HG03196 (cell line): ENCODE measurements around the gene NMRK1.

Experiments
- ATAC-seq: cut with Tn5 transposase; IDR thresholded peaks from one replicate; pipeline ENCODE4 v1.9.1; 2021; ENCODE audit not compliant: unreplicated experiment

Gene NMRK1

DNA sequence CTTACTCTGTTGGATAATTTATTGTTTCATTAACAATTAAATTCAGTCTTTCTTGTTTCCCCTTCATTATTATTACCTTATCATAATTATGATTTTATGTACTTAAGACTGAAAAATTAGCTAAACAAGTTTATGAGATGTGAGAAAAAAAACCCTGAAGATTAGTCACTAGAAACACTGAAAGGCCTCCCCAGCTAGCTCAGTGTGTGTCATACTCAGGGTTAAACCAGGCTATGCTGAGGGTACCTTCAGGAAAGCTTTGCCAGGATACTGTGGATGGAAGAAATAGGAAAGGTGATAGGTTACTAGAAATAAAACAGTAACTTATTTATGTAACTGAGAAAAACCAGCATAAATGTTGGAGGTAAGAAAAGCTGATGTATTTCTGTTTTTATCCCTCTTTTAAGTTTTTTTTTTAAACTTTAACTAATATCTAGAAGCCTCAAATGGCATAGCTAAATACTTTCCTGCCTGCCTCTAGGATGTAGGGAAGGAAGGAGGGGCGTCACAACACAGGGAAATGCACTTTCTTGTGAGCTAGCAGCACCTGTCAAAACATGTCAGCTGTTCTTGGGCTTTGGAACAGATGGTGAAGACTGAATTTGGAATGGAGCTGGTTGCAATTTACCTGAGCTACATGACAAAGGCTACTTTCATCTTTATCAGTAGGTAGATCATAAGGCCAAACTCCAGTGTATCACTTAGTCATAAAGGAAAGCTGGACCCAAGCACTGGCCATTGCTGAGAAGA, 24.2 kb downstream of the NMRK1 start:
- no peak for ATAC-seq

DNA sequence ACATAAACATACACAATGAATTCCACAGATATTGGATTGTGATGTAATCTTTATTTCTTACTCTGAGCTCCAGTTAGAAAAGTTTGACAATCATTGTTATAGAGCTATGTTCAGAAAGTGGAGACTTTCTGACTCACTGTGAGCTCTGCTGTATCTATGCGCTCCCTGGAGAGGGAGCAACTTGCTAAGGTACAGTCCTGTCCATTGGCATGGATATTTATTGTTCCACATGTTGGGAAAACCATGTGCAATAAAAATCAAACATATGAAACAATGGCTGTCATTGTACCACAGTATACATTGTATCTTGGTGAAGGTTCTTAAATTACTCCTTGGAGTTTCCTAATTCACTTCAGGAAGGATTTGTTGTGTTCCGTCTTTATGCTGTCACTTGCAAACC, 26.8 kb downstream of the NMRK1 start:
- no peak for ATAC-seq

DNA sequence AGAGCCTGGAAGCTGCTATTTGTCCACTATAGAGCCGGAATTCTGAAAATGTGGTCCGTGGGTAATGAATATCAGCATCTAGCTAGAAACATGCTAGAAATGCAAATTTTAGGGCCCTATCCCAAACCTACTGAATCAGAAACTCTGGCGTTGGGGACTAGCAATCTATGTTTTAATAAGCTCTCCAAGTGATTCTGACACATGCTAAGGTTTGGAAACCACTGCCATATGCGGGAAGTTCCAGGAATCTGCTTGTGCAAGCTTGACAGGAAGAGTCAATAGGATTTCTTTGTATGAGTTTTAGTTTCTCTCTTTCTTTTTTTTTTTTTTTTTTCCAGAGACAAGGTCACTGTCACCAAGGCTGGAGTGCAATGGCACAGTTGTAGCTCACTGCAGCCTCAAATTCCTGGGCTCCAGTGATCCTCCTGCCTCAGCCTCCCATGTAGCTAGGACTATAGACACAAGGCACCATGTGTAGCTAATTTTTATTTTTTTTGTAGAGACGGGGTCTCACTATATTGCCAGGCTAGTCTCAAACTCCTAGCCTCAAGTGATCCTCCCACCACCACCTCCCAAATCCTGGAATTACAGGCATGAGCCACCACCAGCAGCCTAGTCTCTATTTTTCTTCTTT, 33.5 kb downstream of the NMRK1 start:
- ATAC-seq, result no peak

DNA sequence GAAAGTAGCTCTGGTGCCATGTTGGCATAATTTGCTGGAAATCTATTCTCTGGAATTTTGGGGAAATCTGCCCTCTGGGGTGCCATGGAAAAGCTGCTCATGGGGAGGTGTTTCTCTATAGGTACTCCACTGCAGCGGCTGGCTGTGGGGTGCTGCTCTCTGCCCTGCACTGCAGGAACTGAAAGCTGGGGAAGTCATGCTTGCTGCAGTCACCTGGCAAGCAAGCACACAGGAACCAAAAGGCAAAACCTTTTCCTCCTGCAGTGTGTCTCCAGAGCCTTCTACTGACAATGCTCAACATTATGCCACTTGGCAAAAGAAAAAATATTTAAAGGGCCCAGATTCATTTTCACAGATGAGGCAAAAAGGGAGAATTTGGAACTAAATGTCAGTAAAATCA, 34.1 kb downstream of the NMRK1 start:
- ATAC-seq, result no peak

DNA sequence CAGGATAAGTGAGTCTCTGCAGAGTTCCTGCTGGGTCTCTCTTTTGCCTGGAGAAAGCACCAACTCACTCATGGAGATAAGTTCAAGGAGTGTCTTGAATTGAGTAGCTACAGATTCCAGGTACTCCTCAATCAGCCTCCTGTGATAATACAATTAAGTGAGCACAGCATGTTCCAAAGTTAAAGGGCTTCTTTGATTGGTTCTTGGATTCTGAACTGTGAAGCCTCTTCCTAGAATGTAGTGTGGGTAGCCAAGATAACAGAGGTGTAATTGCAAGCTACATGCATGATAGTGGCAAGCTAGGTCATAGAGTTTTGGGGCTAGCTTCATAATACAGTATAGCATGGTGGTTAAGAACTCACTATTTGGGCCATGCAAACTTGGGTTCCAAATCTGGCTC, 36.7 kb downstream of the NMRK1 start:
- ATAC-seq, result no peak

DNA sequence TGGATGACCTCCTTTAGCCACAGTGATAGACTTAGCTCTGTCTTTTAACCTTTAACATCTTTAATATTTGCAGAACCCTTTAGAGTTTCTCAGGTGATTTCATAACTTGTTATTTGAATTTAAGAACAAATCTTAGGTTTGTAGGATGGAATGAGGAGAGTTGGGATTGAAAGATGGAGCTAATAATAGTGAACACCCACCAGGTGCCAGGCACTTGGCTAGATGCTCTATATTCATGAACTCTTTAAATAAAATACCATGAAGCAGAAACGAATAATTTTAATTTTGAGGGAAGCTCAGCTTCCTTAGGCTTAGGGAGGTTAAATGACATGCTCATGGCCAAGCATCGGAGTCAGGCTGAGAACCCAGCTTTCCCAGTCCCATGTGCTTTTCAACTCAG, 40.4 kb downstream of the NMRK1 start:
- no peak for ATAC-seq

DNA sequence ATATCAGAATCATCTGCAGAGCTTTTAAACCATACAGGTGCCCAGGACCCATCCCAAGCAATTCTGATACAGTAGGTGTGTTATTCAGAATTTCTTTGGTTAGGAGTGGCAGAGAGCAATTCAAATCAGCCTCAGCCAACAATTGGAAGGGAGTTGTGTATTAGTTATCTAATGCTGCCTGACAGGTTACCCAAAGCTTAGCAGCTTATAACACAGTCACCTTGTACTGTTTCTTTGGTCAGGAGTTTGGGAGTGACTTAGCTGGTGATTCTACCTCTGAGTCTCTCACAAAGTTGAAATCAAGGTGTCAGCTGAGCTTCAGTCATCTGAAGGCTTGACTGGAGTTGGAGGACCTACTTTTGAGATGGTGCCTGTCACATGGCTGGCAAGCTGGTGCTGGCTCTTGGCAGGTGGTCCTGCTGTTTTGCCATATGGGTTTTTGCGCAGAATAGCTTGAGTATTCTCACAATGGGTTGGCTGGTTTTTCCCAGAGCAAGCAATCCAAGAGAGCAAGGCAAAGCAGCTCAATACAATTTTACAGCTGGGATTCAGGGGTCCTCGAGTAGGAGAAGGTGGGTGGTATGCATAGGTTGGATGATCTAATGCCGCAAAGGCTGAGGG, 41.1 kb downstream of the NMRK1 start:
- no peak for ATAC-seq

DNA sequence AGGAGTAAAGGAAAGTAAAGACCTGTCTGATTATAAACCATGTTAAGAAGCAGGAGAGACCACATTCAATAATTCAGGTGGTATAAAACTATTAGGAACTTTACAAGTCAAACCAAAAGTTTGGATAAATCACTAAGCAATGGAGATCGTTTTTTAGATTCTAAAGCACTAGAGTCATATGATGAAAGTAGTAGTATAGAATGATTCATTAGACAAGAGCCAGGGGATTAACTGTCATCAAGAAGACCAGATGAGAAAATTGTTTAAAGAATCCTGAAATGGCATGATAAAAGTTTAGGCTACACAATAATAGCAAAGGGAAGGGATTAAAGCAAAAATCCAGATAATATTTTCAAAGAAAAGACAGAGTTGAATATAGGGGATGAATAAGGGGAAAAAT, 46.9 kb downstream of the NMRK1 start:
- ATAC-seq, result no peak

DNA sequence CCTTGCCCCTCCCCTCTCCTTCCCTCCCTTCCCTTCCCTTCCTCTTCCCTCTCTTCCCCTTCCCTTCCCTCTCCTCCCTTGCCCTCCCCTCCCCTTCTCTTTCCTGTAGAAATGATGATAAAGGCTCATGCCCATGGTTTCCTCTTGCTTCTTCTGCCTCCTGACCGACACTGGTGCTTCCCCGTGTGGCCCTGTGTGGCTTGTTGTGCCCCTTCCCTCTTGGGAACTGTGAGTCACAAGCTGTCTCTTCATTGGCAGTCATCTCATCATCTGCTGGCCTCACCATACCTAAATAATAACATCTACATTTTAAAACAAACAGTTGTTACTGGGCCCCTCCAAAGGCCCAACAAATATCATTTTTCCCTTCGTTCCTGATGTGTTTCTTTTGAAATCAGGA, 48.2 kb downstream of the NMRK1 start:
- ATAC-seq, result peak; percentile 66

DNA sequence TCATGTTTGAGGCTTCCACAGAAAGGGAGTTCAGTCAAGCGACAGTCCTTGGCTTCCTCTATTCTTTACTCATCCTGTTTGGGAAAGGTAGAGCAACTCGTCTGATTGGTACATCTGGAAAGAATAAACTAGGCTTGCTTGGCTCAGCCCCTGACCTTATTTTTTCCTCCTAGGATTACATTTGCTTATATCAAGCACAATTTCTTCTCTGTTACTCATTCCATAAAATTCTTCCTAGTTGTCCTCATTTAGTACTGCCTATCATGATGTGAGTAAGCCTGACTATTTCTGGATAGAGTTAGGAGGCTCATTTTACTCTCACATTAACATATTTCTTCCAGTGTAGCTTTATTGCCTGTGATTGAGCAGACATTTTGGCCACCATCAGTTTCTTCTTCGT, 48.9 kb downstream of the NMRK1 start:
- ATAC-seq, result no peak

DNA sequence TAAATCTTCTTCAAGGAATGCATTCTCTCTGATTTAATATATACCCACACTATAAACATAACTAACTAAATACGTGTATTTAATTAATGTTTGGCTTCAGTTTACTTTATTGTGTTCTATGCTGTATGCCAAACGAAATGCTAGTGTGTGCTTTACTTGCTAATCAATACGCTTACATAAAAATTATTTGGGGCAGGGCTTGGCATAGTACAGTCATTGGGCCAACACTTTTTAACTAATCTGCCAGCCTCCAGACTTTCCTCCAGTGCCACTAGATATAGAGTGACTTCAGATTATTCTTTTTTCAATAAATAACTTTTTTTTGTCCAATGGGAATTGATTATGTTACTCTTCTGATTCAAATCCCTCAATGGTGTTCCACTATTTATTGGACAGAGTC, 51.2 kb downstream of the NMRK1 start:
- no peak for ATAC-seq

DNA sequence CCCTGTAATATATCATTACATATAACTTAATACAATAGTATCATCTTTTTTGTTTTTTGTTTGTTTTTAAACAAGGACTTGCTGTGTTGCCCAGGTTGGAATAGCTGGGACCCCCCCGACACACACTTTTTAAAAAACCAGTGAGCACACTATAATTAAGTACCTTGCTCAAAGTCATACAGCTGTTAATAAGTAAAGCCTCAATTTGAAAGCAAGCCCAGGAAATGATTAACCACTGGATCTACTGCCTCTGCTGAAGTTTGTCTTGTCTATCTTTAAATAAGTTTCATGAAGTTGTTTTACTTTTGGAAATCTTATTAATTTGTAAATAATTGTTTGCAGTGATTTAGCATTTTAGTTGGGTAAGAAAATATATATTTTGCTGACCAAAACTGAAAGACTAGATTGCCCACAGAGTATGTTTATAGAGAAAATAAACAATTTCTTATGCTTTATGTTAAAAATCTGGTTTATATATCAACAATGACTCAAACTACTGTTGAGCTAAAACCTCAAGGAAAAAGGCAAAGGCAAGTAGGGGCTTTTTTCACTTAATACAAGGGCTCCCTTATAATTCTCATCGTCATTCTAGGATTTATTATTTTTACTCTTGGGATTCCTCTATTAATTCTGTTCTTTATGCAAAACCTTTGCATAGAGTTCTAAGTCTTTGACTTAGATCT, 54.0 kb downstream of the NMRK1 start:
- ATAC-seq, result peak; percentile 76

DNA sequence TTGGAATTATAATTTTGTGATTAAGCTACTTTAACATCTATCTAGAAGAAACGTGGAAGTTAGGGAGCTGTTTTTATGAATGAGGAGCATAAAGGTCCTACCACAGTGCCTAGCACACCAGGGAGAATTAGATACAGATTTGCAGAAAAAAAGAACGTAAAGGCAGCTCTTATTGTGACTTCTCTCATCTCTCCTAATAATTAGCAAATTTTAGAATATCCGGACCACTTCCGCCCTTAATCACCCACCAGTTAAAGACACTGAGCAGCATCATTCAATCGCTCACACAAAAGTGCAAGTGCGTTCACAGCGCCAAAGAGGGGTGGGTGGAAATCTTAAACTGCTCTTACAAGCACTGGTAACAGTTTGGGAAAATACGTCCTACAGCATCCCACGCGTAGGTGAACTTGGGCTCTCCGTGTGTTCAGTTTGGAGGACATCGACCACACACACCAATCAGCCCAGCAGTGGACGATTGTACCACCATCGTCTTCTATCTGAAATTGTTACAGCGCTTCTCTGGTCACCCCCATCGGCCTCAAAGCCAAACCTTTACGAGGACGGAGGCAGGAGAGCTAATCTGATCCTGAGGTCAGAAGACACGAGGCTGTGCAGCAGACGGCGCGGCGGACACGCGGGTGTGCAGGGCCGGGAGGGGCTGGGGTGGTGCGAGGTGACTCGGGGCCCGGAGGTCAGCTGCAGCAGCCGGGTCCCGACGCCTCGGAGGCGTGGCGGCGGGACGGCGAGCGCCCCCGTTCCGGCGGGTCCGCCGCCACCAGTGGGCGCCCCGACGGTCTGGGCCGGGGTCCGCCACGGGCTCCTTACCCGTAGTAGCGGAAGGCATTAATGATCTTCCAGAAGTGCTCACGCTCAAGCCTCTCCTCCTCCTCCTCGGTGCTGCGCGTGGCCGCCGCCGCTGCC, 60.5 kb downstream of the NMRK1 start:
- peak; percentile 47 for ATAC-seq

DNA sequence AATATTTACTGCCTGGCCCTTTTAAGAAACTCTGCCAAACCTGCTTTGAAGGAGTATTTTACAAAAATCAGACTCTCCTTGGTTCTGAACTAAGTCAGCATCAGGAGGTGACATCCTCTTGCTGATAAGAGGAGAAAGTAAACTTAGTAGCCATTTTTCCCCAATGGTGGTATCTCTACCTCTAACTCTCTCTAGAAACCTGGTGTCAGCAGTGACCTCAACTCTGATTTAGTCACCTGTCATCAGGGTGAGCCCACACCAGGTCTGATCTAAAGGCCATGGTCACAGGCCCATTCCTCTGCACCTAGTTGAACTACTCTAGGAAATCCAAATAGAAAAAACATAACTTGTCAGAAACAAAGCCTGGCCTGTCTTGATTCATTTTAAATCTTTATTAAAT, 64.1 kb downstream of the NMRK1 start:
- no peak for ATAC-seq

DNA sequence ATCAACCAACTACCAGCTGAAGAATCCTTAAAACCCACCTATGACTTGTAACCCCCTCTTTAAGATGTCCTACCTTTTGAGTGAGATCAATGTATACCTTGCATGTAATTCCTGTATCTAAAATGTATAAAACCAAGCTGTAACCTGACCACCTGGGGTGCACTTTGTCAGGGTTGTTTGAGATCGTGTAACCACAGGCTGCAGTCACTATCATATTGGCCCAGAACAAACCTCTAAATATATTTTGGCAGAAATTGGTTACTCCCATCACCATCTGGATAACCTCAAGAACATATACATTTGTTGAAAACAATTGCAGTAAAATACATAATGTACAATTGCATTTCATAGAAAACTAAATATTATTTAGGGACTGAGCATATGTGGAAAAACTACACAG, 68.3 kb downstream of the NMRK1 start:
- ATAC-seq, result no peak

DNA sequence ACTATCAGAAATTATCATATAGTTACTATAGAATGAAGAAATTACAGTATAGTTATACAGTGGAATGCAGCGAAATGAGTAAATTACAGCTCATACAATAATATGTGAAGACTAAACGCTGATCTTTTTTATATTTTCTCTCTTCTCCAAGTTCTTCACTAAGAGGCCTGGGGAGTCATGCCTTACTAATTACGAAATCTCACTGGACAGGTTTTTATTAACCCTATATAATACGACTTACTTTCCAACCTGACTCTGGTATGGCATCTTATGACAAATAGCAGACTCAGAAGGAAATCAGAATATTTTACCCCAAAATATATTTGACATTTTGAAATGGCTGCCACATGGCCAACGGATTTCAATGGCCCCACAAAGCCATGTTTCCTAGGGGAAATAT, 68.9 kb downstream of the NMRK1 start:
- no peak for ATAC-seq

DNA sequence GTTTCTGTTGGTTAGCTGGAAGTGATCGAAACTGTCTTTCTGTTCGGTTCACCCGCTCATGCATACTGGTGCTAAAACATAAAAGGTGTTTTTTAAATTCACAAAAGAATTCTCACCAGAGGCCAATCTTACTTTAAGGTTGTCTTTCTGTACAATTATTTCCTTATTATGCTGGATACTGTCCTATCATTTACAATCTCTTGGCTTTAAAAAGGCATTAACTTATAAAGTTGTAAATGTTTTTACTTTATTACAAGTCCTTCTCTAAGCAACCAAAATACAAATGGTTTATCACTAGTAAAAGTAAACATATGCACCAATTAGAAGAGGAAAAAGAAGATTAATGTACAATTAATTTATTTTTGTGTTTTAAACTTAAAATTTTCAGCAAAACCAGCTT, 70.6 kb downstream of the NMRK1 start:
- ATAC-seq, result no peak

DNA sequence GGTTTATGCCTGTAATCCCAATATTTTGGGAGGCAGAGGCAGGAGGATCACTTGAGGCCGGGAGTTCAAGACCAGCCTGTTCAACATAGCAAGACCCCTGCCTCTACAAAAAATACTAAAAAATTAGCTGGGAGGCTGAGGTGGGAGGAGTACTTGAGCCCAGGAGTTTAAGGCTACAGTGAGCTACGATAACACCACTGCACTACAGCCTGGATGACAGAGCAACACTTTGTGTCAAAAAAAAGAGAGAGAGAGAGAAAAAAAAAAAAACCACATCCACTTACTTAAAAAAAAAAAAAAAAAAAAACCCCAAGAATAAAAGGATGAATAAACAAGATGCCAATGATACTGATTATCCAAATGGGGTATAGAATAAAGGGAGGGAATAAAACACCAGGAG, 74.2 kb downstream of the NMRK1 start:
- no peak for ATAC-seq
